IMR-90 (cell line): Measurements from ENCODE around the gene GDPD5. TPM values are rescaled to one million over a fixed set of nuclear protein-coding genes. Genes with fewer than 3 reads are reported as not detected.

Source experiments
- ATAC-seq: fragments of 200-7000 bp; cut with Tn5 transposase; 2 replicates; pipeline ENCODE4 v1.9.1; 2020; ENCODE audit warnings: low read depth, mild to moderate bottlenecking, moderate library complexity
- BruUV-seq: library from RNA; stranded (reverse); fragments of 400-500 nt; replicated peaks from 2 replicates; lab custom pipeline; 2021; lab: Mats Ljungman, UMichigan
- CTCF ChIA-PET: fragments of 300-600 bp; formaldehyde crosslinking; extraction: SDS; loops from one replicate; lab custom pipeline; 2021; ENCODE audit warnings: antibody characterized with exemption; lab: Yijun Ruan, JAX
- POLR2A ChIA-PET: fragments of 300-600 bp; sonication (Branson Sonifier 250); formaldehyde crosslinking; loops from one replicate; lab custom pipeline; 2022; ENCODE audit warnings: antibody characterized with exemption; ENCODE audit not compliant: unreplicated experiment; lab: Charles Lee
- DNase-seq: peaks from one replicate; pipeline ENCODE4 v3.0.0; 2013
- H2AFZ ChIP-seq: replicated peaks from 2 replicates; pipeline ENCODE3; 2013; ENCODE audit warnings: low read length, mild to moderate bottlenecking; ENCODE audit not compliant: poor library complexity
- H2AK5ac ChIP-seq: 2 replicates; pipeline ENCODE4 v1.6.1; 2013; ENCODE audit warnings: low read depth, low read length, inconsistent platforms
- H2AK9ac ChIP-seq: replicated peaks from 2 replicates; pipeline ENCODE3; 2013; ENCODE audit warnings: mild to moderate bottlenecking, low read depth, low read length, moderate library complexity; ENCODE audit not compliant: poor library complexity
- H2BK120ac ChIP-seq: 2 replicates; pipeline ENCODE4 v1.6.1; 2013; ENCODE audit warnings: low read depth, low read length, inconsistent platforms
- H2BK15ac ChIP-seq: 3 replicates; pipeline ENCODE4 v1.6.1; 2013; ENCODE audit warnings: low read depth, low read length, inconsistent platforms
- H2BK20ac ChIP-seq: 2 replicates; pipeline ENCODE4 v1.6.1; 2013; ENCODE audit warnings: low read depth, mild to moderate bottlenecking, inconsistent platforms, low read length, moderate library complexity
- H2BK5ac ChIP-seq: 2 replicates; pipeline ENCODE4 v1.6.1; 2013; ENCODE audit warnings: mild to moderate bottlenecking, low read depth, low read length, inconsistent platforms; ENCODE audit not compliant: poor library complexity, severe bottlenecking
- H3K14ac ChIP-seq: replicated peaks from 2 replicates; pipeline ENCODE4 v1.6.1; 2013; ENCODE audit warnings: low read depth, low read length, inconsistent platforms
- H3K18ac ChIP-seq: 2 replicates; pipeline ENCODE4 v1.6.1; 2013; ENCODE audit warnings: low read depth, low read length, control low read depth
- H3K23ac ChIP-seq: 2 replicates; pipeline ENCODE4 v1.6.1; 2013; ENCODE audit warnings: low read depth, low read length, inconsistent platforms
- H3K27ac ChIP-seq: 2 replicates; pipeline ENCODE4 v1.5.1; 2013; ENCODE audit warnings: mild to moderate bottlenecking, control low read depth, low read length; ENCODE audit not compliant: insufficient read depth
- H3K27me3 ChIP-seq: 2 replicates; pipeline ENCODE4 v1.6.1; 2013; ENCODE audit warnings: low read length; ENCODE audit not compliant: control insufficient read depth, insufficient read depth
- H3K36me3 ChIP-seq: 2 replicates; pipeline ENCODE4 v1.6.1; 2013; ENCODE audit warnings: low read length, mixed read lengths; ENCODE audit not compliant: control insufficient read depth, insufficient read depth
- H3K4ac ChIP-seq: 2 replicates; pipeline ENCODE4 v1.6.1; 2013; ENCODE audit warnings: low read depth, low read length, inconsistent platforms
- H3K4me1 ChIP-seq: 2 replicates; pipeline ENCODE4 v1.6.1; 2013; ENCODE audit warnings: low read length, mixed read lengths; ENCODE audit not compliant: control insufficient read depth, insufficient read depth
- H3K4me2 ChIP-seq: 2 replicates; pipeline ENCODE4 v1.6.1; 2013; ENCODE audit warnings: low read depth, mild to moderate bottlenecking, control low read depth, low read length, moderate library complexity
- H3K4me3 ChIP-seq: 2 replicates; pipeline ENCODE4 v1.5.1; 2013; ENCODE audit warnings: low read depth, mild to moderate bottlenecking, control low read depth, low read length, moderate library complexity; ENCODE audit not compliant: insufficient read depth
- H3K56ac ChIP-seq: 2 replicates; pipeline ENCODE4 v1.6.1; 2013; ENCODE audit warnings: low read length, inconsistent platforms; ENCODE audit not compliant: insufficient read depth; ENCODE audit errors: extremely low read depth
- H3K79me1 ChIP-seq, 2 experiments: 2 replicates each; pipeline ENCODE4 v1.6.1; 2013; ENCODE audit warnings: low read length in 2 of 2, inconsistent platforms in 1 of 2, low read depth in 1 of 2
- H3K9ac ChIP-seq: 2 replicates; pipeline ENCODE4 v1.6.1; 2013; ENCODE audit warnings: low read depth, low read length, control low read depth
- H3K9me1 ChIP-seq: 2 replicates; pipeline ENCODE4 v1.6.1; 2013; ENCODE audit warnings: low read length, inconsistent platforms; ENCODE audit not compliant: insufficient read depth
- H3K9me3 ChIP-seq: 2 replicates; pipeline ENCODE4 v1.6.1; 2013; ENCODE audit warnings: low read length; ENCODE audit not compliant: control insufficient read depth, insufficient read depth
- H4K20me1 ChIP-seq: 2 replicates; pipeline ENCODE4 v1.6.1; 2013; ENCODE audit warnings: low read length, inconsistent platforms; ENCODE audit not compliant: insufficient read depth
- H4K5ac ChIP-seq: 2 replicates; pipeline ENCODE4 v1.6.1; 2013; ENCODE audit warnings: mild to moderate bottlenecking, low read depth, low read length, control low read depth
- H4K8ac ChIP-seq, 2 experiments: 2 replicates each; pipeline ENCODE4 v1.6.1; 2013; ENCODE audit warnings: low read depth in 2 of 2, low read length in 2 of 2, control low read depth in 1 of 2, inconsistent platforms in 1 of 2
- H4K91ac ChIP-seq: 2 replicates; pipeline ENCODE4 v1.6.1; 2013; ENCODE audit warnings: low read depth, low read length, inconsistent platforms; ENCODE audit not compliant: insufficient read depth
- BHLHE40 ChIP-seq: fragments of 150-350 bp; IDR thresholded peaks from 2 replicates; pipeline ENCODE4 v1.6.1; 2016; ENCODE audit warnings: mild to moderate bottlenecking, low read depth, low read length
- NFE2L2 ChIP-seq: fragments of 150-350 bp; IDR thresholded peaks from 2 replicates; pipeline ENCODE4 v1.6.1; 2016; ENCODE audit warnings: low read depth, mild to moderate bottlenecking, low read length
- WGBS, 2 experiments: methylation state at CpG; one replicate each; pipeline versions ENCODE4 v1.1.5 to v1.1.7; 2013; ENCODE audit warnings: missing lambda C conversion rate in 2 of 2; ENCODE audit not compliant: insufficient read length in 1 of 2; ENCODE audit errors: extremely low coverage in 2 of 2; 5-methylcytosine and 5-hydroxymethylcytosine counted together
- dilution Hi-C: fragments of 300-500 bp; cut with HindIII; formaldehyde crosslinking; loops from one replicate; pipeline ENCODE4 v1.14.3; 2018; ENCODE audit warnings: low sequenced_read_pairs; ENCODE audit not compliant: unreplicated experiment
- in situ Hi-C: fragments of 300-500 bp; cut with MboI; formaldehyde crosslinking; loops from 3 replicates; pipeline ENCODE4 v1.14.3; 2019; ENCODE audit warnings: low sequenced_read_pairs, inconsistent platforms, mixed read lengths
- intact Hi-C: fragments of 100-400 bp; cut with micrococcal nuclease; formaldehyde crosslinking; loops from 2 replicates; pipeline ENCODE4 v1.10.0; 2022
- polyA plus RNA-seq, 3 experiments: library from polyadenylated mRNA; depleted of rRNA; stranded (reverse); fragments of >200 nt; gene quantifications; 2 replicates each; pipeline ENCODE4 v1.2.3, GENCODE V29; 2012; ENCODE audit warnings: low replicate concordance in 1 of 3
- total RNA-seq: library from RNA; depleted of rRNA; stranded (reverse); fragments of >200 nt; gene quantifications from 2 replicates; pipeline ENCODE4 v1.2.3, GENCODE V29; 2012
- TF ChIP-seq, protein P1 (sequence below): fragments of 150-350 bp; IDR thresholded peaks from 2 replicates; pipeline ENCODE4 v1.6.1; 2017; ENCODE audit warnings: mild to moderate bottlenecking, antibody characterized with exemption, low read length, low read depth

Gene GDPD5
- total and polyA plus RNA-seq, 2 of the 4 experiments (the other 2 are of a cell fraction): 2.0 to 7.9 TPM

DNA sequence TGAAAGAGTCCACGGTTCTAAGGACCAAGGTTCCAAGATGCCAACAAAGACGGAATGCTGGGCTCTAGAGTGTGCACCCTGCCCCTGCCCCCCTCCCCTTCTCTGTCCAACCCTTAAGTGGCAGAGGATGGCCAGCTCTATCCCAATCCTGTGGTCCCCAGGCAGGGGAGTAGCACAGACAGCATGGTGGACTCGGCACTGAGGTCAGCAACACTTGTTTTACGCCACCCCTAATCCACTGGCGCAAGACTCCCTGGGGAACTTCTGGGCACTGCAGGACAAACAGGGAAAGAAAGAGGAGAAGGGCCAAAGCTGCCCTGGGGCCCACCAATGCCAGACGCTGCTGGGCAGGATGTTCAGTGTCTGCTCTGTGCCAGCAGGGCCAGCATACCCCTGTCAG, 18.9 kb downstream of the GDPD5 start:
- DNase-seq: no peak
- Histone ChIP-seq H2AK5ac (no peak overlapping the region), H3K27me3 (no peaks in the 10 kb centered on the region), H2AK9ac (no peak overlapping the region), H3K9ac (no peak overlapping the region), H3K9me1 (peaks cover 6% of the 10 kb centered on the region; the same call in 1 of the 2 replicates), H3K36me3 (no peaks in the 10 kb centered on the region), H3K4me3 (no peak overlapping the region), H3K27ac (no peak overlapping the region), H2BK15ac (no peak overlapping the region), H3K9me3 (no peaks in the 10 kb centered on the region), H3K4me1 (peaks cover 2% of the 10 kb centered on the region), H3K14ac (no peak overlapping the region), H3K79me1 (no peaks in the 10 kb centered on the region), H3K18ac (no peak overlapping the region), H2BK120ac (no peak overlapping the region), H3K56ac (no peak overlapping the region), H4K5ac (no peak overlapping the region), H4K20me1 (no peaks in the 10 kb centered on the region), H3K23ac (no peak overlapping the region), H4K91ac (no peak overlapping the region), H3K4ac (no peak overlapping the region), H2AFZ (no peak overlapping the region), H3K4me2 (no peak overlapping the region), H4K8ac (no peak overlapping the region), H2BK20ac (no peak overlapping the region), H2BK5ac (no peak overlapping the region)
- ATAC-seq: no peak
- 67% methylated on average over 1 of the region's 6 CpGs; no CpG with 5 or more reads in 1 of the 2 experiments for WGBS, 2 experiments
- ChIA-PET CTCF (no interaction called here), POLR2A (no interaction called here)
- dilution Hi-C loops (no loop called here), intact Hi-C loops (no loop called here), in situ Hi-C loops (no loop called here)
- TF ChIP-seq NFE2L2: no peak
- no peak for TF ChIP-seq BHLHE40
- TF ChIP-seq, protein P1, sequence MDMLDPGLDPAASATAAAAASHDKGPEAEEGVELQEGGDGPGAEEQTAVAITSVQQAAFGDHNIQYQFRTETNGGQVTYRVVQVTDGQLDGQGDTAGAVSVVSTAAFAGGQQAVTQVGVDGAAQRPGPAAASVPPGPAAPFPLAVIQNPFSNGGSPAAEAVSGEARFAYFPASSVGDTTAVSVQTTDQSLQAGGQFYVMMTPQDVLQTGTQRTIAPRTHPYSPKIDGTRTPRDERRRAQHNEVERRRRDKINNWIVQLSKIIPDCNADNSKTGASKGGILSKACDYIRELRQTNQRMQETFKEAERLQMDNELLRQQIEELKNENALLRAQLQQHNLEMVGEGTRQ: no peak
- no TSS peak for BruUV-seq
